Type B pancreatic cell (in vitro differentiated cells): ENCODE results near the gene GAL3ST2. TPM values are rescaled to one million over a fixed set of nuclear protein-coding genes. Genes with fewer than 3 reads are reported as not detected.
"Not testable (repeated sequence)": the region's sequence is repeated elsewhere in the genome, so short reads cannot be mapped to it uniquely, and the experiment has no call there.

Source experiments
- DNase-seq: peaks from one replicate; pipeline ENCODE4 v3.0.0; 2021; ENCODE audit warnings: mixed read lengths; ENCODE audit not compliant: unreplicated experiment; ENCODE audit errors: extremely low spot score
- H3K27ac Mint-ChIP-seq: 2 replicates; pipeline ENCODE4 v1.8.0; 2021; ENCODE audit warnings: mild to moderate bottlenecking, mixed read lengths
- H3K27me3 Mint-ChIP-seq: 2 replicates; pipeline ENCODE4 v1.8.0; 2021; ENCODE audit warnings: mixed read lengths
- H3K36me3 Mint-ChIP-seq: 2 replicates; pipeline ENCODE4 v1.8.0; 2021; ENCODE audit warnings: mixed read lengths
- H3K4me1 Mint-ChIP-seq: one replicate; pipeline ENCODE4 v1.8.0; 2021; ENCODE audit warnings: mixed read lengths; ENCODE audit not compliant: unreplicated experiment
- H3K4me3 Mint-ChIP-seq: 2 replicates; pipeline ENCODE4 v1.8.0; 2021; ENCODE audit warnings: mild to moderate bottlenecking, mixed read lengths
- H3K9me3 Mint-ChIP-seq: 2 replicates; pipeline ENCODE4 v1.8.0; 2021; ENCODE audit warnings: mixed read lengths
- CTCF ChIP-seq: fragments of 200-600 bp; sonication (generic); conservative IDR thresholded peaks from 2 replicates; pipeline ENCODE4 v1.5.0; 2021; ENCODE audit warnings: antibody characterized with exemption, mild to moderate bottlenecking
- total RNA-seq: library from RNA; stranded (reverse); gene quantifications from 2 replicates; pipeline ENCODE4 v1.2.1, GENCODE V29; 2021; ENCODE audit warnings: low replicate concordance

GAL3ST2 gene
- total RNA-seq, 1 donor from 2014 or later: 0.29 TPM

GRCh38 chr2:241818943-241819270 lies 42.3 kb downstream of the GAL3ST2 start:
- Mint-ChIP-seq H3K9me3 (peaks cover 3% of the 10 kb centered on the region), H3K4me1 (peaks cover 2% of the 10 kb centered on the region), H3K27ac (no peak overlapping the region), H3K27me3 (peaks cover 8% of the 10 kb centered on the region), H3K4me3 (no peak overlapping the region), H3K36me3 (no peaks in the 10 kb centered on the region)
- peak; percentile 39 for DNase-seq
- no peak for TF ChIP-seq CTCF

- H3K27ac Mint-ChIP-seq, H3K4me3 Mint-ChIP-seq, DNase-seq, H3K4me1 Mint-ChIP-seq, H3K9me3 Mint-ChIP-seq, H3K36me3 Mint-ChIP-seq: not testable (repeated sequence)
- peaks cover 12% of the 10 kb centered on the region for H3K27me3 Mint-ChIP-seq
These were observed 43.5 kb downstream of the GAL3ST2 start for GRCh38 chr2:241819947-241820624.

GRCh38 chr2:241820625-241821384 lies 44.2 kb downstream of the GAL3ST2 start:
- TF ChIP-seq CTCF: no peak
- no peak for DNase-seq
- Mint-ChIP-seq H3K36me3 (no peaks in the 10 kb centered on the region), H3K27ac (no peak overlapping the region), H3K27me3 (peaks cover 12% of the 10 kb centered on the region), H3K4me1 (peaks cover 3% of the 10 kb centered on the region), H3K9me3 (peaks cover 10% of the 10 kb centered on the region), H3K4me3 (no peak overlapping the region)

- Mint-ChIP-seq H3K4me3 (no peak overlapping the region), H3K27me3 (peaks cover 14% of the 10 kb centered on the region), H3K36me3 (no peaks in the 10 kb centered on the region), H3K27ac (no peak overlapping the region), H3K4me1 (peaks cover 3% of the 10 kb centered on the region), H3K9me3 (peaks cover 10% of the 10 kb centered on the region)
- no peak for TF ChIP-seq CTCF
- DNase-seq: no peak
These were observed 45.0 kb downstream of the GAL3ST2 start for GRCh38 chr2:241821460-241822263.

- H3K4me1 Mint-ChIP-seq: peaks cover 3% of the 10 kb centered on the region
- no peak for TF ChIP-seq CTCF
These were observed 45.6 kb downstream of the GAL3ST2 start for GRCh38 chr2:241822264-241822623.

GRCh38 chr2:241823531-241824437 lies 47.2 kb downstream of the GAL3ST2 start:
- Mint-ChIP-seq H3K4me3 (peak overlapping the region; percentile 31), H3K9me3 (peaks cover 19% of the 10 kb centered on the region), H3K27ac (peak overlapping the region; percentile 58), H3K27me3 (peaks cover 18% of the 10 kb centered on the region)
- DNase-seq, H3K36me3 Mint-ChIP-seq, H3K4me1 Mint-ChIP-seq: not testable (repeated sequence)

More at GRCh38 chr2:241822264-241822623, 45.6 kb downstream of the GAL3ST2 start:
- Mint-ChIP-seq H3K9me3 (peaks cover 11% of the 10 kb centered on the region), H3K4me3 (no peak overlapping the region), H3K36me3 (no peaks in the 10 kb centered on the region), H3K27me3 (peaks cover 16% of the 10 kb centered on the region), H3K27ac (no peak overlapping the region)
- no peak for DNase-seq
